Kasumi-1 (cell line): Measurements from ENCODE around the gene DNAJB2.
A peak's percentile ranks its signal among the peaks of the same experiment; 100 is the strongest.
"Not testable (repeated sequence)": the region's sequence is repeated elsewhere in the genome, so short reads cannot be mapped to it uniquely, and the experiment has no call there.

Source experiments
- DNase-seq, 2 experiments: peaks; one replicate each; lab custom pipeline; 2025; lab: John Stamatoyannopoulos, UW

Gene DNAJB2

DNA sequence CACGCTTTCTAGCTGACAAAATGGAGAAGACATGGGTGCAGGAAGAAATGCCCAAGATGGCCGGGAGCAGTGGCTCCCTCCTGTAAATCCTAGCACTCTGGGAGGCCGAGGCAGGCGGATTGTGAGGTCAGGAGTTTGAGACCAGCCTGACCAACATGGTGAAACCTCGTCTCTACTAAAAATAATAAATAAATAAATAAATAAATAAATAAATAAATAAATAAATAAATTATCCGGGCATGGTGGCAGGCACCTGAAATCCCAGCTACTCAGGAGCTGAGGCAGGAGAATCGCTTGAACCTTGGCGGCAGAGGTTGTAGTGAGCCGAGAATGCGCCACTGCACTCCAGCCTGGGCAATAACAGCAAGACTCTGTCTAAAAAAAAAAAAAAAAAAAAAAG, 20.2 kb upstream of the DNAJB2 start:
- not testable (repeated sequence) for DNase-seq

DNA sequence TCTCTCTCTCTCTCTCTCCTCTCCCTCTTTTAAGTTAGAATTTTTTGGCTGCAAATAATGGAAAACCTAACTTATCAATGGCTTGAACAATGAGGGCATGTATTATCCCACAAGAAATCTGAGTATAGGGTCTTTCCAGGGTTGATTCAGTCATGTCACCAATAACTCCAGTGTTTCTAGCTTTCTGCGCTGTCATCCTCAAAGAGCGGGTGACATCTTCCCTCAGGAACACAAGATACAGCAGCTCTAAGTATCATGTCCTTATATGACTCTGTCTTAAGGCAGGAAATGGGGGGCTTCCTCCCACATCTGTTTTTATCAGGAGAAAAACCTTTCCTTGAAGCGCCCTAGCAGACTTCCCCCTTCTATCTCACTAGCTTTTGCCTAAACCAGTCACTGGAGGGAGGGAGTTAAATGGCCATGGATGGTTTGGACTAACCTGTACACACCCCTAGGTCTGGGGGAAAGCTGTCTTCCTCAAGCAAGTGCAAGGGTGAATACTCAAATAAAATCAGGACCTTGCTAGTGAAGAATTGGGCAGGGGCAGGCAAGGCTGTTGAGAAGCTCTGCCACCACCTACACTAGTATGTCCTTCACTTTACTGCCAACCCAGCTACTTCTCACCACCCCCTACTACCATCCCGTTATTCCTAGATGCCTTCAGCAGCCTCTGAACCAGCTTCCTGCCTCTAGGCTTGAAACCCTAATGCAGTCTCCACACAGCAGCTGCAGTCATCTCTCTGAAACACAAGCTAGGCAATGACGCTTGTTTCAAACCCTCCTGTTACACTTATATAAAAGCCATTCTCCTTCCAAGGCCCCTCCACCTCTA, 17.9 kb upstream of the DNAJB2 start:
- DNase-seq: no peak

DNA sequence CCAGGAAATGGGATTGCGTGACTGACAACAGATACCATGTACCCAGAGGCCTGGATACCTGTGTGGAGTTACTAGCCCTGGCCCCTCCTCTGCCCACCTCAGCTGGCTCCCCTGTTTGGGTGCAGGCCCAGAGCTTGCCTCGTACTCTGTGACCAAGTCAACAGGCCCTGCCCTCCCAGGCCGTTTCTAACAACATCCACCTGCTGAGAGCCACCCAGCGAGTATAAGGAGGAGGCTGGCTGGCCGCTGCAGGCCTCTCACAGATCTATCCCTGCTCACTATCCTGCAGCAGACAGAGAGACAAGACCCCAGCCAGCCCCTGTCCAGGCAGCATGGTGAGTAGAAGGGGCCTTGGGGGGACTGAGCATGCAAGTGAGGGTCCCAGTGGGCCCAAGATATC, 12.9 kb upstream of the DNAJB2 start:
- DNase-seq: no peak

DNA sequence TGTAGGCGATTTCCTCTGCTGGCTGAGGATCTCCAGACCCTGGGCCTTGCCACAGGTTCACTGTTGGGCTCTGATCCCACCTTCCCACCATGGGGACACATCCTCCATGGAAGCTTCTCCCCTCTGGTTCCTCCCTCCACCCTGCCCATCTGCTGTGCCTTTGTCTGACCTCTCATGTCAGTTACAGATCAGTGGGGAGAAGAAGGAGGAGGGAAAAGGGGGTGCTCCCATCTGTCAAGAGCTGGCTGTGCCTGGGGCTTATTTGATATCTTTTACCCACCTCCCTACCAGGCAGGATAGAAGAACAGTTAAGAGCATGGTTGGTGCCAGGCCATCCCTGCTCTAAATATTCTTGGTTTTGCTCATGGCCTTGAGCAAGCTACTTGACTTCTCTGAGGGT, 12.3 kb upstream of the DNAJB2 start:
- DNase-seq: no peak

DNA sequence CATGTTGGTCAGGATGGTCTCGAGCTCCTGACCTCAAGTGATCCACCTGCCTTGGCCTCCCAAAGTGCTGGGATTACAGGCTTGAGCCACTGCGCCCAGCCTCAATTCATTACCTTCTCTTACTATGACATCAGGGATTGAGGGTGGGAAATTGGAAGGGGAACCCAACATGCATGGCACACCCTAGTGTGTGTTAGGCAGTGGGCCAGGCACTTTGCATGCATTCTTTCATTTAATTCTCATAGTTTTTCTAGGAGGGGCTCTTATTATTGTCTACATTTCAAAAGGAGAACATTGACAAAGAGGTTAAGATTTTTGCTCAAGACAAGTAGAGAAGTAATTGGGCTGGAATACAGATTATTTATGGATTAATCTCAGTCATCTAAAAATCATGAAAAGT, 10.9 kb upstream of the DNAJB2 start:
- no peak for DNase-seq

DNA sequence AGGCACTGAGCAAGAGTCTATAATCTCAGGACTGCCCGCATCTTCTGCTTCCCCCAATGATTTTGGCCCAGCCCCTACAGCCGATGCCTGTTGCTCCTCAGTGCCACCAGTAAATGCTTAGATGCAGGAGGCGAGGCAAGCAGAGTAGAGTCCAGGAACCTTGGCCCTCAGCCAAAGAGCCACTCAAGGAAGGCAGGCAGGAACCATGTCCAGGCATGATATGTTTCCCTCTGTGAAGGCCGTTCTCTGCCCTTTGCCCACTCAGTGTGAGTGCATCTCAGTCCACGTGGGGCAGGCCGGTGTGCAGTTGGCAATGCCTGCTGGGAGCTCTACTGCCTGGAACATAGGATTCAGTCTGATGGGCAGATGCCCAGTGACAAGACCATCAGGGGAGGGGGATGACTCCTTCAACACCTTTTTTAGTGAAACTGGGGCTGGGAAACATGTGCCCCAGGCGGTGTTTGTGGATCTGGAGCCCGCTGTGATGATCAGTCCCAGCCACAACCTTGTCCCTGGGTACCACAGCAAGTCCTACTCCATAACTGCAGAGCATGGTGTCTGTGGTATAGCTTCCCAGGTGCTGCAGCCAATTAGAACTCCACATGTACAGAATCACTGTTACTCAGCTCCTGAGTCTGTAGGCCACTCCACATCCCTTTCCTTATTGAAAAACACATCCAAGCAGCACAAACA, 9.7 kb upstream of the DNAJB2 start:
- no peak for DNase-seq

DNA sequence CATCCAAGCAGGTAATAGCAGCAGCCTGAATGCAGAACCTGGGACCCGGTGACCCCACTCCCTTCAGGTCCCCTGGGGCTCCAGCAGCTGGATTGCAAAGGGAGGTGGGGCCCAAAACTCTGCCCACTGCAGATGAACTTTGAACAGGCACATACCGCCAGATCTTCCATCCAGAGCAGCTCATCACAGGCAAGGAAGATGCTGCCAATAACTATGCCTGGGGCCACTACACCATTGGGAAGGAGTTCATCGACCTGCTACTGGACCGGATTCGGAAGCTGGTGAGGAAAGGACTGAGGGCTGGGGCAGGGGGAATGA, 9.2 kb upstream of the DNAJB2 start:
- DNase-seq: no peak

DNA sequence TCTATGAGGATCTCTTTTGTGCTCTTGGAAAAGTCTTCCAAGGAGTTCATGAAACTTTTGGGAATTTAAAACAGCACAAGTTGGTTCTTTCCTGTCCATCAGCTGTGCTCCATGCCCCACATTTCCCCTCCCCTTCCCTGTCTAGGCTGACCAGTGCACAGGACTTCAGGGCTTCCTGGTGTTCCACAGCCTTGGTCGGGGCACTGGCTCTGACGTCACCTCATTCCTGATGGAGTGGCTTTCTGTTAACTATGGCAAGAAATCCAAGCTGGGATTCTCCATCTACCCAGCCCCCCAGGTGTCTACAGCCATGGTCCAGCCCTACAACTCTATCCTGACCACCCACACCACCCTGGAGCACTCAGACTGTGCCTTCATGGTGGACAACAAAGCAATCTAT, 8.1 kb upstream of the DNAJB2 start:
- DNase-seq: no peak

DNA sequence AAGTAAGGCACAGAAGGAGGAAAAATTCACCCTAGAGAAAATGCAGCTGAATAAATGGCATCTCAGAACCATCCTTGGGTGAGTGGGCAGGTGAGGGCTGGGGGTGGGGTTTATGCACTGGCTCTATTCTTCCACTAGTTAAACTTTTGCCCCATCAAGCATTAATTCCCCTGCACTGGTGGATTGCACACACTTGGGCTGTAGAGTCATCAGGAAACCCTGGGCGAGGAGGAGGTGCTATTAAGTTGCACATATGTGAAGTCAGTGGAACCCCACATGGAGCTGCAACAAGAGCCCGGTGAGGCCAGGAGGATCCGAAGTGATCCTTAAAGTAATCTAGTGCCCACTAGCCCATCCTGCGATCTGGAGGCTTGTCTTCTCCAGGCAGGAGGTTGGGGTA, 6.8 kb upstream of the DNAJB2 start:
- no peak for DNase-seq

DNA sequence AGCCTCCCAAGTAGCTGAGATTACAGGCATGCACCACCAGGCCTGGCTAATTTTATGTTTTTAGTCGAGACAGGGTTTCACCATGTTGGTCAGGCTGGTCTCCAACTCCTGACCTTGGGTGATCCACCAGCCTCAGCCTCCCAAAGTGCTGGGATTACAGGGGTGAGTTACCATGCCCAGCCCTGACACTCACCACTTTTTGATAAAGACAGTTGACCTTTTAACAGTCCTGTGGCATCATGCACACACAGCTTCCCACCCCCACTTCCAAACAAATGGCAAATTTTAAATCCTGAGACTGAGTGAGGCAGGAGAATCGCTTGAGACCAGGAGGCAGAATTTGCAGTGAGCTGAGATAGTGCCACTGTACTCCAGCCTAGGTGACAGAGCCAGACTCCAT, 6.2 kb upstream of the DNAJB2 start:
- no peak for DNase-seq

DNA sequence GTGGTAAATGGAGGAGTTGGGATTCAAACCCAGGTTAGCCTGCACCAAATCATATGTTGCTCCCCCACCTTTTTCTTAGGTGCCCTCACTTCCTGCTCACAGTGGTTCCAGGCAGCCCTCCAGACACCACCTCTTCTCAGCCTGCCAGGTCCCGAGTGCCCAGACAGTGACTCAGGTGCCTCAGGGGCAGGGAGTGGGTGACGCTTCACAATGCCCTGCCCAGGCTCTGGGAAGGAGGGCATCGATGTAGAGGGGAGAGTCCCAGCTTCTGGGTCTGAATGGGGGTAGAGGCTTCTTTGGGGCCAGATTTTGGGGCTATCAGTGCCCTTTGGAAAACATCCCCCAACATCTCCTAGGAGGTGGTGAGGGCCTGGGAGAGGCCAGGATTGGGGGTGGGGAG, 5.2 kb upstream of the DNAJB2 start:
- no peak for DNase-seq

DNA sequence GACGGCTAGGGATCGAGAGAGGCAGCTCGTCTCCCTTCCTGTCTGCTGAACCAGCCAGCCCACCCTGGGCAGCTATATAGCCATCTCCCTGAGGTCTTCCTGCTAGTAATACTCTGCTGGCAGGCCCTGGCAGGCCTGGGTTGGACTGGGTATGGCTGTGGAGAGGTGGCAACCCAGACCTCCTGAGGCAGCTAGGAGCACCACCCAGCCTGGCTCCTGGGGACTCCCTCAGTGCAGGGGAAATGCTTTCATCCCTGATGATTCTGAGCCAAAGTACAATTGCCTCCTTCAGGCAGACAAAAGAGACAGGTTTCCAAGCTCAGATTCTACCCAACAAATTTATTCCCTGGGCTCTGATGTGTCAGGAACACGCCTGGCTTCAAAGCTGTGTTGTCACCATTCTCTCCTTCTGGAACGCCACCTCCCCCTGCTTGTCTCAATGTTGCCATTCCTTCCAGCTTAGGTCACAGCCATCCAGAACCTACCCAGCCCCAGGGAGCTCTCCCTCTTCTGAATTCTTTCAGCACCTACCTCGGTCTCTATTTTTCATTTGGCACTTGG, 4.7 kb upstream of the DNAJB2 start:
- DNase-seq: no peak

DNA sequence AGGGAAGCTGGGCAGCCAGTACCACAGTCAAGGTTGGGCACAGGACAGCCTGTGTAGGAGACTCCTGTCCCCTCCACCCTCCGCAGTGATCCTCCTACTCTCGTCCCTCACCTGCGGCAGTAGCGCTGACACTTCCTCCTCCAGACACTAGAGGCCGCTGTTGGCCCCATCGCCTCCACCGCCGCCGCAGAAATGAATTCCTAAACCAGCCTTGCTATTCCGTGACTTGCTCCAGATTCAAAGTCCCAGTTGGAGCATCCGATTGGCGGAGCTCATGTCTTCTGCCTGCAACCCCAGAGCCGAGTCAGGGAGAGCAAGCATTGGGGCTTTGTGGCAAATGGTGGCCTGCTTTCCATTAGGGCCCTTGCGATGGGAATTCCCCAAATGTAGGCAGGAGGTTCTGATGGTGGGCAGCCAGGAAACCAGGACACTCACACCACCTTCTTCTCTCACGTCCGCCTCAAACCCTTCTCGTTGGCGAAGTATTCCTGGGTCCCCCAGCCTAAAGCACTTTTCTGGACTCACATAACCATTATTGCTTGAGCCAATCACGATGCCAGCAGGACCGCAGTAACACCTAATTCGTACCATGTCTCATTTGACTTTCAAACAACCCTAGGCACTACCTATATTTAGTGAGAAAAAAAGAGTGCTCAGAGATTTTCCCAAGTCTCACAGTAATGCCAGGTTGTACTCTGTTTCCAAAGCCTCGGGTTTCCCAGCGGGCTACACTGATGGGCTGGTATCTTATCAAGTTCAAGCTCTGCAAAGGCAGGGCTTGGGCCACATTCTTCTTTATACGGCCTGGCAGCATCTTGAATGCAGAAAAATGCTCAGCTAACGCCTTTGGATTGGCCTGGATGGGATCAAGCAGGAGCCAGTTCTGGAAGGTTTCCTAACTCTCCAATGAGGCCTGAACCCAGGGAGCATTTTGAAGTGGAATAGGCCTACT, 1.2 kb upstream of the DNAJB2 start:
- peak; percentile 26 to 48 for DNase-seq

DNA sequence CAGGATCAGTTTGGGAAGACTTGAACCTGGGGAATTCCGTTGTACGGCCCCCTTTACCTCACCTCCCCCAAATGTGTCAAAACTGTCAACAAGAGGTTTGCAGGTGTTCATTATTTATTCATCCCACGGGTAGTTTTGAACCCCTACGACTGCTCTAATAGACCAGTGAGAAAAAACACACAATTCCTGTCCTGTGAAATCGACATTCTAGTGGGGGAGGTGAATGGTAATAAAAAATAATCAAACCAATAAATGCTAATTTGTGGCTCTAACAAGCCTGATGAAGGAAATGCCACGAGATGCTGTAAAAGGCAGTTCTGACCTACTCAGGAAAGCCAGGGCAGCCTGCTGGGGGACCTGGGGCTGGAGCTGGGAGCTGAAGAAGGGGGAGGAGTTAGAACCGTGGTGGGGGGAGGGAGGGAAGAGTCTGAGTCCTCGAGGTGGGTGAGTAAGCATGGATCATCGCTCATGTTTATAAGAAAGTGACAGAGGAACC, 463 bp upstream of the DNAJB2 start:
- no peak for DNase-seq

DNA sequence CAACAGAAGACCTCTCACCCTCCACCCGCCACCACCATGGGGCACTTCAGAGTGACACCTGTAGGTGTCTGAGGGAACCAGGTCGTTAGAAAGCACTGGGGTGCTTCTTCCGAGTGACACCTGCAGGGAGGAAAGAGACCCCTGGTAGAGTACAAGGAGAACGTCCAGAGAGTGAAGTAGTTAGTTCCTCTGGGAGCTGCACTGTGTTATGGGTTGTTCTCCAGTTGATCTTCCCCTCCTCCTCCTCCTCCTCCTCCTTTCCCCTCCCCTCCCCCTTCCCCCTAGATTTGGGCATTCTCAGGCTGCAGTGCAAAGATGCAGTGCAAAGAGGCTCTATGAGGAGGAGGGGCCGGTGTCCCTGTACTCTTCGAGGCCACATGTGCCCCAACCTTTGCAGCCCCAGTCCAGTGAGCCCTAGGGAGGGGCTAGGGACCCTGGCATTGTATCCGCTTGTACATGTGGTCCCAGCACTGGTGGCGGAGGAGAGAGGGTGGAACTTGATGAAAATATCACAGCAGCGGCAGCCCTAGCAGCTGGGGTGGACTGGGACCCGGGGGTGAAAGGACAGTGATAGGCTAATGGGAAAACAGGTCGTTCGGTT, 850 bp downstream of the DNAJB2 start:
- no peak for DNase-seq

DNA sequence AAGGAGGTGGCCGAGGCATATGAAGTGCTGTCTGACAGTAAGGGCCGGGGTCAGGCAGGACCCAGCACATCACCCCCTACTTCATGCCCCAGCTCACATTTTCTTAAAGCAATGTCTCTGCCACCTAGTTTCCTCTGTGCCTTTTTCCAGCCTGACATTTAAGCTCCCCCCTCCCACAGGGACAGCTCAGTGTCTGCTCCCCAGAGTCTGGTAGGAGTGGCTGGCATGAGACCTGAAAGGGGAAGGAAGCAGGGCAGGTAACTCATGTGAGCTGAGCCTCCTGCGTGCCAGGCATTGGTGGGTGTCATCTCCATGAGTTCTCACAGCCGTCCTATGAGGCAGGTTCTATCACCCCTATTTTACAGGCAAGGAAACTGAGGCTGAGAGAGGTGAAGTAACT, 1.5 kb downstream of the DNAJB2 start:
- DNase-seq: no peak

DNA sequence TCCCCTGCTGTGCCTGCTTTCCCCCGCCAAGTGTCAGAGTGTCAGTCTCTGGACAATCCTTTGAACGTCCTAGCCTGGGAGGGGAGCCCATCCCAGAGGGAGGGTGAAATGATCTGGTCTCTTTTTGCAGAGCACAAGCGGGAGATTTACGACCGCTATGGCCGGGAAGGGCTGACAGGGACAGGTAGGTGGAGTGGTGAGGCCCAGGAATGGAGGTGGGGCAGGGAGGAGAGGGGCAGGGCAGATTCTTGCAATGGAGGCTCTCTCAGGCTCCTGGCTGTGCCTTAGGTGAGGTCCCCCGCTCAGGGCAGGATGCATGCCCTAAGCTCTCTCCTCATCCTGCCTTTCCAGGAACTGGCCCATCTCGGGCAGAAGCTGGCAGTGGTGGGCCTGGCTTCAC, 2.4 kb downstream of the DNAJB2 start:
- DNase-seq: no peak

DNA sequence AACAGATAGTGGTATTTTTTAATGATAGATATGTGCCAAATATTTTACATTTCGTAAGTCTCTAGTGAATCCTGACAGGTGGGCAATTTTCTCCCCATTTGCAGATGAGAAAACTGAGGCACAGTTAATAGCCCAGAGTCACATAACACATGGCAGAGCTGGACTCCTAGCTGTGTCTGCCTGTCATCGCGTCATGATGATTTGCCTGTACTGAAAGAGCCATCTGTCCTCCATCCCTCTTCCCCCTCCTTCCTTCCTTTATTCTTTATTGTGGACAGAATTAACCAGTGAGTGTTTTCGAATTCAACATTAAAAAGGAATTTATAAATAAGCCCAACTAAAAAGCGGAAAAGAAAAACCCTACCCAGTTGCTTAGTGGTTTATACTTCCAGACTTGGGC, 3.2 kb downstream of the DNAJB2 start:
- no peak for DNase-seq

DNA sequence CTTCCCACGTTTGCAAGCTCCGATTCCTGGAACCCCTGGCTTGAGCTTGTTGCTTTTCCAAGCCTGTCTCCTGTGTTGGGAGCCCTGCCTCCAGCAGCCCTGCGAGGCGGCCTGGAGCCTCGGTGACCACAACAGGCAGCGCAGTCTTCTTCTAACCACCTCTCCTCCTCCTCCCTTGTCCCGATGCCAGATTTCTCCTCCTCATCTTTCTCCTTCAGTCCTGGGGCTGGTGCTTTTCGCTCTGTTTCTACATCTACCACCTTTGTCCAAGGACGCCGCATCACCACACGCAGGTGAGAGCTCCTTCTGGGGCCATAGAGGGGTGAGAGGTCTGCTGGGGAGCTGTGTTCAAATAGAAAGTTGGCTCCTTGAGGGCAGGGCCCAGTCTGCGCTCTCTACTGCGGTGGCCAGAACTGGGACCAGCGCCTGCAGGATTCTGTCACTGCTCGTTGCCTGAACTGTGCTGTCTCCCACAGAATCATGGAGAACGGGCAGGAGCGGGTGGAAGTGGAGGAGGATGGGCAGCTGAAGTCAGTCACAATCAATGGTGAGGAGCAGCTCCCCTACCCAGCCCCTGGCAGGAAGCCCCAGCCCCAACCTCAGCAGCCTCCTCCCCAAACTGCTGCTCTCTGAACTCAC, 3.9 kb downstream of the DNAJB2 start:
- no peak for DNase-seq

DNA sequence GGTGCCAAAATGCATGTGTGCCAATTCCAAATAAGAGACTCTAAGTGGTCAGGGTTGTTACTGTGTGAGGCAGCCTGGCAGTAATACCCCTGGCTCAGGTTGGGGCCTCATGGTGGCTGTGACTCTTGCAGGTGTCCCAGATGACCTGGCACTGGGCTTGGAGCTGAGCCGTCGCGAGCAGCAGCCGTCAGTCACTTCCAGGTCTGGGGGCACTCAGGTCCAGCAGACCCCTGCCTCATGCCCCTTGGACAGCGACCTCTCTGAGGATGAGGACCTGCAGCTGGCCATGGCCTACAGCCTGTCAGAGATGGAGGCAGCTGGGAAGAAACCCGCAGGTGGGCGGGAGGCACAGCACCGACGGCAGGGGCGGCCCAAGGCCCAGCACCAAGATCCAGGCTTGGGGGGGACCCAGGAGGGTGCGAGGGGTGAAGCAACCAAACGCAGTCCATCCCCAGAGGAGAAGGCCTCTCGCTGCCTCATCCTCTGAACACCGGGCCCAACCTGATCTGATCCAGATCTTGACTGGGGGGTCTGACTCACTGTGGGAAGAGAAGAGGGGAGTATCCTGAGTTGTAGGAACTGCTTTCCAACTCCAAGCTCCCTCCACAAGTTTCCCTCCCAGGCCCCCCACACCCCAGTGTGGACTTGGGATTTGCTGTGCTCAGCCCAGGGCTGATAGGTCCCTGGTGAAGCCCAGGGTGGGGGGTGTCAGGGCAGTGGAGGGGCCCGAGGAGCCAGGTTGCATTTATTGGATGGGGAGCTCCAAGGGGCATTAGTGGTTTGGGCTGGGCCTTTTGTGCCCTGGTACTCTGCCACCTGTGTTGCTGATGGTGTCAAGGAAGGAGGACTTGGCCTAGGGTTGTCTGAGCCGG, 5.6 kb downstream of the DNAJB2 start:
- DNase-seq: no peak
